Measurements from ENCODE around the gene TYK2.

GRCh38 chr19:10392120-10392519, 11.7 kb upstream of the TYK2 start:
- no peak for TF ChIP-seq CTCF (IDR thresholded peaks at IDR 0.05)
- no peak for TF ChIP-seq POLR2A (IDR thresholded peaks at IDR 0.05)

All from ovary (tissue), 3 donors.